Measurements from ENCODE around the gene UBE3A. TPM values are rescaled to one million over a fixed set of nuclear protein-coding genes. Genes with fewer than 3 reads are reported as not detected.

Gene UBE3A
- total RNA-seq, 2 donors from 2014 or later, result 61.1 to 79.8 TPM

DNA sequence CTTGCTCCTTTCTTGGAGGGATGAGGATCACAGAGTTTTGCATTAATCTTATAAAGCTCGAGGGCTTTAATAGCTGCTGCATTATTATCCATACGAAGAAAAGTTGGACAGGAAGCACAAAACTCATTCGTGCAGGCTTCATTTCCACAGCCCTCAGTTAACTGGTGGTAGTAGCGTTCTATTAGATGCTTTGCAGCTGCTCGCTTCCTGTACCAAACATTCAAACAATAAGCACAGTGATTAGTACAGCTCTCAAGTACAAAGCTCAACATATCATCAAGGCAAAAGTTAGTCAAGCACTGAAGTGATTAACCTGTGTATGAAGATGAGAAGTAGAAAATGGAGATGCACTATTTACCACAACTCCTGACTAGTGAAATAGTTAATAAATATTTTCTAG, 63.3 kb downstream of the UBE3A start:
- Histone ChIP-seq H3K36me3 (no peaks in the 10 kb centered on the region), H3K27me3 (replicated peaks; ENCODE audit: insufficient read depth) (no peaks in the 10 kb centered on the region), H3K9me3 (no peaks in the 10 kb centered on the region), H3K27ac (no peak overlapping the region), H3K4me1 (replicated peaks) (no peaks in the 10 kb centered on the region), H3K4me3 (no peak overlapping the region)
- no peak for DNase-seq (ENCODE audit: low spot score)
- TF ChIP-seq CTCF (IDR thresholded peaks at IDR 0.05), result no peak
- TF ChIP-seq POLR2A (IDR thresholded peaks at IDR 0.05), result no peak
- no peak for TF ChIP-seq POLR2AphosphoS5 (IDR thresholded peaks at IDR 0.05)
- intact Hi-C loops (cut with DNase I), result no loop called here
- 82% methylated on average over 5 of the region's 5 CpGs for WGBS

DNA sequence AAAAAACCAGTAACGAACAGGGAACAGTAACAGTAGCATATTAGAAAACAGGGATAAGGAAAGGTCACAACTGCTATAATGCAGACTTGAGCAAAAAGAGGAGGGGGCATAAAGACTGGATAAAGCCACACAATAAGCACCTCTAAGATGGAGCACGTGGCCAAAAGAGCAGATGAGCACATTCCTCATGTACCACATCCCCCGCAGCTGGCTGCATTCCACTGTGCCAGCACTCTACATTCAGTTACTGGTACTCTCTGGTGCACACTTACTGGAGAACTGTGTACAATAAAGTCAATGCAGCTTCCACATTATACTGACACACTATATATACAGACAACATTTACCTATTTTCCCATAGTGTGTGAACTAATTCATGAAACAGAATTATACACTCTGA, 64.7 kb downstream of the UBE3A start:
- no peaks in the 10 kb centered on the region for H3K4me1 ChIP-seq (replicated peaks)
- no peak overlapping the region for H3K4me3 ChIP-seq
- no peak for DNase-seq (ENCODE audit: low spot score)
- H3K36me3 ChIP-seq, result no peaks in the 10 kb centered on the region
- intact Hi-C loops (cut with DNase I), result no loop called here
- no peak overlapping the region for H3K27ac ChIP-seq
- TF ChIP-seq POLR2A (IDR thresholded peaks at IDR 0.05) (no peak), CTCF (IDR thresholded peaks at IDR 0.05) (no peak), POLR2AphosphoS5 (IDR thresholded peaks at IDR 0.05) (no peak)
- WGBS, result 91% methylated on average over 3 of the region's 3 CpGs
- no peaks in the 10 kb centered on the region for H3K9me3 ChIP-seq
- H3K27me3 ChIP-seq (replicated peaks; ENCODE audit: insufficient read depth), result no peaks in the 10 kb centered on the region

DNA sequence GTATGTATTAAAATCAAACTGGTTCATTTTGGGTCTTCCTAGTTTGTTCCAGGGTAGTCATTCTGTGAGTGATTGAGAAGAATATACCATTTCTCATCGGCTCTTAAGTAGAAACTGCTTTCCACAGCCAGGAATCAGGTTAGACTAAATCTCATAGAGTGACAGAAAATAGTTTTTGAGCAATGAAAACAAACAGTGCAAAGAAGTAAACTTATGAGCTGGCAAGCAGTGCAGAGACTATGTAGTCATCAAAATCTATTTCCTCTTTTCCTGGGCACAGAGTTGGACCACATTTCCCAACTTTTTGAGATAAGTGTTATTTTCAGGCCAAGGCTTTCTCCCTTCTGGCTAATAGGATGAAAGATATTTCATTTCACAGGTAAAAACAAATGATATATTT, 66.5 kb downstream of the UBE3A start:
- H3K27me3 ChIP-seq (replicated peaks; ENCODE audit: insufficient read depth), result no peaks in the 10 kb centered on the region
- H3K27ac ChIP-seq, result no peak overlapping the region
- no peak for TF ChIP-seq POLR2AphosphoS5 (IDR thresholded peaks at IDR 0.05)
- no peak for TF ChIP-seq POLR2A (IDR thresholded peaks at IDR 0.05)
- no peak overlapping the region for H3K4me3 ChIP-seq
- intact Hi-C loops (cut with DNase I), result no loop called here
- no peaks in the 10 kb centered on the region for H3K36me3 ChIP-seq
- no peaks in the 10 kb centered on the region for H3K9me3 ChIP-seq
- no peak for DNase-seq (ENCODE audit: low spot score)
- WGBS, result 94% methylated on average over 1 of the region's 1 CpG
- no peaks in the 10 kb centered on the region for H3K4me1 ChIP-seq (replicated peaks)

DNA sequence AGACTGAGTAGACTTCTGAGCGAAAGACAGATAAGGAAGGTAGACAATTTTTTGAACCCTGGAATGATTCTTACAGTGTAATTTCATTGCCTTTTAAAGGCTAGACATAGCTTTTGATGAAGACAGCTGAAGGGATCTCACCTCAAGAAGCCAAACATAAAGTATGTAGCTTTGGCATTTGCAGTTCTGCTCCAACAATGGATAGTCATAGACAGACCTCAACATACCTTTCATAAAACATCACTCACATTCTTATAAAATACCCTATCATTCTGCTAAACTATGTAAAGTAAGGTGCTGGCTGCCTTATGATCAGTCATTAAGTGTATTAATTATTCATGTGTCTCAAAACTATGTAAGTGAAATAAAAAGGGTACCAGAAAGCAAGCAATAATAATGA, 70.0 kb downstream of the UBE3A start:
- no peak for DNase-seq (ENCODE audit: low spot score)
- TF ChIP-seq POLR2A (IDR thresholded peaks at IDR 0.05), result no peak
- TF ChIP-seq POLR2AphosphoS5 (IDR thresholded peaks at IDR 0.05), result no peak
- TF ChIP-seq CTCF (IDR thresholded peaks at IDR 0.05), result no peak
- Histone ChIP-seq H3K4me3 (no peak overlapping the region), H3K9me3 (no peaks in the 10 kb centered on the region), H3K27ac (no peak overlapping the region), H3K36me3 (no peaks in the 10 kb centered on the region), H3K4me1 (replicated peaks) (no peaks in the 10 kb centered on the region), H3K27me3 (replicated peaks; ENCODE audit: insufficient read depth) (no peaks in the 10 kb centered on the region)
- intact Hi-C loops (cut with DNase I), result no loop called here
- WGBS, result 100% methylated on average over 1 of the region's 1 CpG

DNA sequence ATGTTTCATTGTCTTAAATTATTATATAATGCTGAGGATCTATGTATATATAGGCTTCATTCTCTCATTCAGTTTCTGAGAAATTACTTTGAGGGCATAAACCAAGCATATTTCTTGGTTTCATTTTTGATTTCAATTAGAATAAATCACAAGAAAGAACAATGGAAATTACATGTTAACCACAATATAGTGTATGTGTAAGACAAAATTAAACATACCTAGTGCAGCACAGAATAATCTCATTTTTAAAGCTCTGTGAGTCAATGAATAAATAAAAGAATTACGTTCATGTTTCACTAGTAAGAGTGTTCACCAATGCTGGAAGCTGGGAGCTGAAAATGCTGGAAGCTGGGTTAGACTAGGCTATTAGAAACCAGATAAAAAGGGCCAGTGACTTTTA, 72.8 kb downstream of the UBE3A start:
- no peaks in the 10 kb centered on the region for H3K27me3 ChIP-seq (replicated peaks; ENCODE audit: insufficient read depth)
- no peaks in the 10 kb centered on the region for H3K9me3 ChIP-seq
- DNase-seq (ENCODE audit: low spot score), result no peak
- WGBS, result 55% methylated on average over 1 of the region's 1 CpG
- no peak overlapping the region for H3K4me3 ChIP-seq
- TF ChIP-seq POLR2AphosphoS5 (IDR thresholded peaks at IDR 0.05) (no peak), CTCF (IDR thresholded peaks at IDR 0.05) (no peak), POLR2A (IDR thresholded peaks at IDR 0.05) (no peak)
- intact Hi-C loops (cut with DNase I), result no loop called here
- no peak overlapping the region for H3K27ac ChIP-seq
- no peaks in the 10 kb centered on the region for H3K36me3 ChIP-seq
- no peaks in the 10 kb centered on the region for H3K4me1 ChIP-seq (replicated peaks)
